ENCODE data around the gene FCN1.

DNA sequence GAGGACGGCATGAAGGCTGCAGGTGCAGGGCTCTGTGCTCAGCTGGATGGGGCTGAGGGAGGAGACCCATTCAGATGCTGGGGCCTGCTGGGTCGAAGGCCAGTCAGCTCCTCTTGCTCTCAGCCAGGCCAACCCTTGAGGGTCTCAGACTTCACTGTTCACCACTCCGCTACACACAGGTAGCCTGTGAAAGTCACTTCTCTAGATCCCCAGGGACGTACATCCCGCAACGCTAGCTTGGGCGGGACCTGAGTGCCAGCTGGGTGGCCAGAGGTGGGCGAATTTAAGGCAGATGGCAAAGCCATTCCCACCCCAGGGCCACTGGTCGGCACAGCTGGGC, 42.2 kb upstream of the FCN1 start:
- TF ChIP-seq, protein P1, sequence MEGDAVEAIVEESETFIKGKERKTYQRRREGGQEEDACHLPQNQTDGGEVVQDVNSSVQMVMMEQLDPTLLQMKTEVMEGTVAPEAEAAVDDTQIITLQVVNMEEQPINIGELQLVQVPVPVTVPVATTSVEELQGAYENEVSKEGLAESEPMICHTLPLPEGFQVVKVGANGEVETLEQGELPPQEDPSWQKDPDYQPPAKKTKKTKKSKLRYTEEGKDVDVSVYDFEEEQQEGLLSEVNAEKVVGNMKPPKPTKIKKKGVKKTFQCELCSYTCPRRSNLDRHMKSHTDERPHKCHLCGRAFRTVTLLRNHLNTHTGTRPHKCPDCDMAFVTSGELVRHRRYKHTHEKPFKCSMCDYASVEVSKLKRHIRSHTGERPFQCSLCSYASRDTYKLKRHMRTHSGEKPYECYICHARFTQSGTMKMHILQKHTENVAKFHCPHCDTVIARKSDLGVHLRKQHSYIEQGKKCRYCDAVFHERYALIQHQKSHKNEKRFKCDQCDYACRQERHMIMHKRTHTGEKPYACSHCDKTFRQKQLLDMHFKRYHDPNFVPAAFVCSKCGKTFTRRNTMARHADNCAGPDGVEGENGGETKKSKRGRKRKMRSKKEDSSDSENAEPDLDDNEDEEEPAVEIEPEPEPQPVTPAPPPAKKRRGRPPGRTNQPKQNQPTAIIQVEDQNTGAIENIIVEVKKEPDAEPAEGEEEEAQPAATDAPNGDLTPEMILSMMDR (IDR thresholded peaks at IDR 0.05) = no peak
- no peak for TF ChIP-seq TCF12 (IDR thresholded peaks at IDR 0.05)
- no peak for TF ChIP-seq EP300 (IDR thresholded peaks at IDR 0.05; ENCODE audit: borderline replicate concordance in 1 of 2, low read depth in 1 of 2, low read length in 1 of 2)
- no peak for TF ChIP-seq RCOR1 (IDR thresholded peaks at IDR 0.05; ENCODE audit: low read length)
- TF ChIP-seq MEF2A (IDR thresholded peaks at IDR 0.05; ENCODE audit: borderline replicate concordance, low read depth) = no peak
- TF ChIP-seq SMC3 (IDR thresholded peaks at IDR 0.05; ENCODE audit: low read depth, low read length) = no peak
- no peak for TF ChIP-seq TEAD4 (IDR thresholded peaks at IDR 0.05; ENCODE audit: borderline replicate concordance, insufficient read depth)
- TF ChIP-seq REST (IDR thresholded peaks at IDR 0.05; ENCODE audit: low read depth, low read length) = no peak

All from SK-N-SH (cell line).